WTC11 (cell line): ENCODE data around the gene GJD3. TPM values are rescaled to one million over a fixed set of nuclear protein-coding genes. Genes with fewer than 3 reads are reported as not detected.

Source experiments
- ATAC-seq: fragments of 200-7000 bp; cut with Tn5 transposase; 2 replicates; pipeline ENCODE4 v1.10.0; 2021; ENCODE audit warnings: mild to moderate bottlenecking, moderate library complexity
- CTCF ChIA-PET: fragments of 300-600 bp; sonication (Branson Sonifier 250); formaldehyde crosslinking; loops from one replicate; lab custom pipeline; 2021; ENCODE audit warnings: antibody characterized with exemption; lab: Charles Lee
- POLR2A ChIA-PET: fragments of 350-600 bp; sonication (Branson Sonifier 250); formaldehyde crosslinking; loops from one replicate; lab custom pipeline; 2021; ENCODE audit warnings: antibody characterized with exemption; lab: Charles Lee
- DNase-seq: peaks from one replicate; pipeline ENCODE4 v3.0.0; 2021; ENCODE audit warnings: low spot score
- H3K27ac Mint-ChIP-seq: 2 replicates; pipeline ENCODE4 v1.8.0; 2021; ENCODE audit warnings: mixed read lengths
- H3K27me3 Mint-ChIP-seq: 2 replicates; pipeline ENCODE4 v1.8.0; 2021; ENCODE audit warnings: low read depth, mild to moderate bottlenecking, moderate library complexity, mixed read lengths
- H3K36me3 Mint-ChIP-seq: 2 replicates; pipeline ENCODE4 v1.8.0; 2021; ENCODE audit warnings: mixed read lengths
- H3K4me1 Mint-ChIP-seq: 2 replicates; pipeline ENCODE4 v1.8.0; 2022; ENCODE audit warnings: mixed read lengths
- H3K4me3 Mint-ChIP-seq: 2 replicates; pipeline ENCODE4 v1.8.0; 2021; ENCODE audit warnings: mild to moderate bottlenecking, moderate library complexity, mixed read lengths
- H3K9me3 Mint-ChIP-seq: 2 replicates; pipeline ENCODE4 v1.8.0; 2021; ENCODE audit warnings: mixed read lengths
- ATF1 ChIP-seq: sonication (generic); formaldehyde crosslinking; IDR thresholded peaks from 2 replicates; pipeline ENCODE4 v1.8.1; 2023; ENCODE audit warnings: mild to moderate bottlenecking, moderate library complexity, missing genetic modification reagents
- E2F4 ChIP-seq: sonication (generic); formaldehyde crosslinking; IDR thresholded peaks from 2 replicates; pipeline ENCODE4 v1.8.1; 2022; ENCODE audit warnings: low read depth, mild to moderate bottlenecking, moderate library complexity, missing genetic modification reagents, borderline replicate concordance
- E2F5 ChIP-seq: sonication (generic); formaldehyde crosslinking; IDR thresholded peaks from 2 replicates; pipeline ENCODE4 v1.8.1; 2022; ENCODE audit warnings: mild to moderate bottlenecking, moderate library complexity, missing genetic modification reagents
- GABPB1 ChIP-seq: sonication (generic); formaldehyde crosslinking; IDR thresholded peaks from 2 replicates; pipeline ENCODE4 v1.8.1; 2023; ENCODE audit warnings: mild to moderate bottlenecking, missing genetic modification reagents
- MLX ChIP-seq: sonication (generic); formaldehyde crosslinking; IDR thresholded peaks from 2 replicates; pipeline ENCODE4 v1.8.1; 2023; ENCODE audit warnings: mild to moderate bottlenecking, missing genetic modification reagents, moderate library complexity
- MXD4 ChIP-seq: fragments of 250-450 bp; sonication (Bioruptor Pico); IDR thresholded peaks from 2 replicates; pipeline ENCODE4 v1.8.0; 2021; ENCODE audit warnings: mild to moderate bottlenecking, moderate library complexity, borderline replicate concordance
- MYBL2 ChIP-seq: sonication (generic); formaldehyde crosslinking; IDR thresholded peaks from 2 replicates; pipeline ENCODE4 v1.8.1; 2023; ENCODE audit warnings: mild to moderate bottlenecking, moderate library complexity, missing genetic modification reagents
- NR2C2 ChIP-seq: sonication (generic); formaldehyde crosslinking; IDR thresholded peaks from 2 replicates; pipeline ENCODE4 v1.8.0; 2022; ENCODE audit warnings: mild to moderate bottlenecking, missing genetic modification reagents
- RORB ChIP-seq: fragments of 250-450 bp; sonication (Bioruptor Pico); IDR thresholded peaks from 2 replicates; pipeline ENCODE4 v1.9.0; 2021; ENCODE audit warnings: mild to moderate bottlenecking
- TCF7 ChIP-seq: sonication (generic); formaldehyde crosslinking; IDR thresholded peaks from 2 replicates; pipeline ENCODE4 v1.8.0; 2022; ENCODE audit warnings: mild to moderate bottlenecking, low read depth, missing genetic modification reagents, moderate library complexity
- TEAD1 ChIP-seq: sonication (generic); formaldehyde crosslinking; IDR thresholded peaks from 2 replicates; pipeline ENCODE4 v1.8.0; 2022; ENCODE audit warnings: mild to moderate bottlenecking, missing genetic modification reagents
- TEAD4 ChIP-seq: sonication (generic); formaldehyde crosslinking; IDR thresholded peaks from 2 replicates; pipeline ENCODE4 v1.8.0; 2022; ENCODE audit warnings: mild to moderate bottlenecking, missing genetic modification reagents
- USF2 ChIP-seq: sonication (generic); formaldehyde crosslinking; IDR thresholded peaks from 2 replicates; pipeline ENCODE4 v1.8.1; 2023; ENCODE audit warnings: mild to moderate bottlenecking, missing genetic modification reagents, moderate library complexity
- ZNF138 ChIP-seq: sonication (generic); formaldehyde crosslinking; conservative IDR thresholded peaks from 2 replicates; pipeline ENCODE4 v1.8.1; 2022; ENCODE audit warnings: mild to moderate bottlenecking, moderate library complexity, missing genetic modification reagents
- ZNF219 ChIP-seq: sonication (generic); formaldehyde crosslinking; IDR thresholded peaks from 2 replicates; pipeline ENCODE4 v1.8.0; 2023; ENCODE audit warnings: missing genetic modification reagents, mild to moderate bottlenecking, borderline replicate concordance
- ZNF512 ChIP-seq: sonication (generic); formaldehyde crosslinking; IDR thresholded peaks from 2 replicates; pipeline ENCODE4 v1.8.1; 2022; ENCODE audit warnings: missing genetic modification reagents, borderline replicate concordance
- ZNF671 ChIP-seq: fragments of 250-450 bp; sonication (Bioruptor Pico); IDR thresholded peaks from 2 replicates; pipeline ENCODE4 v1.8.0; 2021; ENCODE audit warnings: mild to moderate bottlenecking
- total RNA-seq: library from RNA; stranded (reverse); gene quantifications from 3 replicates; pipeline ENCODE4 v1.2.3, GENCODE V29; 2021
- TF ChIP-seq, protein P1 (sequence below): fragments of 200-600 bp; IDR thresholded peaks from 2 replicates; pipeline ENCODE4 v1.8.0; 2022; ENCODE audit warnings: antibody characterized with exemption
- TF ChIP-seq, protein P2 (sequence below): sonication (generic); formaldehyde crosslinking; IDR thresholded peaks from 2 replicates; pipeline ENCODE4 v1.8.0; 2022; ENCODE audit warnings: mild to moderate bottlenecking, missing genetic modification reagents
- TF ChIP-seq, protein P3 (sequence below): sonication (generic); formaldehyde crosslinking; IDR thresholded peaks from 2 replicates; pipeline ENCODE4 v1.8.0; 2023; ENCODE audit warnings: mild to moderate bottlenecking, missing genetic modification reagents

Gene GJD3
- total RNA-seq, 1 experiment from 2014 or later: 2.3 TPM

- TF ChIP-seq MLX (no peak), GABPB1 (CRISPR knock-in tag) (no peak), RORB (CRISPR knock-in tag) (no peak), MYBL2 (CRISPR knock-in tag) (no peak), ZNF671 (CRISPR knock-in tag) (no peak)
- TF ChIP-seq, protein P1, sequence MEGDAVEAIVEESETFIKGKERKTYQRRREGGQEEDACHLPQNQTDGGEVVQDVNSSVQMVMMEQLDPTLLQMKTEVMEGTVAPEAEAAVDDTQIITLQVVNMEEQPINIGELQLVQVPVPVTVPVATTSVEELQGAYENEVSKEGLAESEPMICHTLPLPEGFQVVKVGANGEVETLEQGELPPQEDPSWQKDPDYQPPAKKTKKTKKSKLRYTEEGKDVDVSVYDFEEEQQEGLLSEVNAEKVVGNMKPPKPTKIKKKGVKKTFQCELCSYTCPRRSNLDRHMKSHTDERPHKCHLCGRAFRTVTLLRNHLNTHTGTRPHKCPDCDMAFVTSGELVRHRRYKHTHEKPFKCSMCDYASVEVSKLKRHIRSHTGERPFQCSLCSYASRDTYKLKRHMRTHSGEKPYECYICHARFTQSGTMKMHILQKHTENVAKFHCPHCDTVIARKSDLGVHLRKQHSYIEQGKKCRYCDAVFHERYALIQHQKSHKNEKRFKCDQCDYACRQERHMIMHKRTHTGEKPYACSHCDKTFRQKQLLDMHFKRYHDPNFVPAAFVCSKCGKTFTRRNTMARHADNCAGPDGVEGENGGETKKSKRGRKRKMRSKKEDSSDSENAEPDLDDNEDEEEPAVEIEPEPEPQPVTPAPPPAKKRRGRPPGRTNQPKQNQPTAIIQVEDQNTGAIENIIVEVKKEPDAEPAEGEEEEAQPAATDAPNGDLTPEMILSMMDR: no peak
- TF ChIP-seq, all 79 proteins: peak for 0
Measured at GRCh38 chr17:40346765-40347158, 17.8 kb downstream of the GJD3 start (continued).

- peak; percentile 32 for DNase-seq
- TF ChIP-seq TEAD1 (no peak), ZNF219 (CRISPR knock-in tag) (no peak), USF2 (CRISPR knock-in tag) (no peak), TEAD4 (CRISPR knock-in tag) (no peak), NR2C2 (CRISPR knock-in tag) (no peak), E2F5 (no peak), GABPB1 (CRISPR knock-in tag) (no peak), ZNF138 (no peak), TCF7 (CRISPR knock-in tag) (no peak), ATF1 (no peak), MXD4 (CRISPR knock-in tag) (no peak), ZNF512 (CRISPR knock-in tag) (no peak), E2F4 (CRISPR knock-in tag) (no peak)
- TF ChIP-seq, protein P2, sequence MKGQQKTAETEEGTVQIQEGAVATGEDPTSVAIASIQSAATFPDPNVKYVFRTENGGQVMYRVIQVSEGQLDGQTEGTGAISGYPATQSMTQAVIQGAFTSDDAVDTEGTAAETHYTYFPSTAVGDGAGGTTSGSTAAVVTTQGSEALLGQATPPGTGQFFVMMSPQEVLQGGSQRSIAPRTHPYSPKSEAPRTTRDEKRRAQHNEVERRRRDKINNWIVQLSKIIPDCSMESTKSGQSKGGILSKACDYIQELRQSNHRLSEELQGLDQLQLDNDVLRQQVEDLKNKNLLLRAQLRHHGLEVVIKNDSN (CRISPR knock-in tag): no peak
- TF ChIP-seq, protein P3, sequence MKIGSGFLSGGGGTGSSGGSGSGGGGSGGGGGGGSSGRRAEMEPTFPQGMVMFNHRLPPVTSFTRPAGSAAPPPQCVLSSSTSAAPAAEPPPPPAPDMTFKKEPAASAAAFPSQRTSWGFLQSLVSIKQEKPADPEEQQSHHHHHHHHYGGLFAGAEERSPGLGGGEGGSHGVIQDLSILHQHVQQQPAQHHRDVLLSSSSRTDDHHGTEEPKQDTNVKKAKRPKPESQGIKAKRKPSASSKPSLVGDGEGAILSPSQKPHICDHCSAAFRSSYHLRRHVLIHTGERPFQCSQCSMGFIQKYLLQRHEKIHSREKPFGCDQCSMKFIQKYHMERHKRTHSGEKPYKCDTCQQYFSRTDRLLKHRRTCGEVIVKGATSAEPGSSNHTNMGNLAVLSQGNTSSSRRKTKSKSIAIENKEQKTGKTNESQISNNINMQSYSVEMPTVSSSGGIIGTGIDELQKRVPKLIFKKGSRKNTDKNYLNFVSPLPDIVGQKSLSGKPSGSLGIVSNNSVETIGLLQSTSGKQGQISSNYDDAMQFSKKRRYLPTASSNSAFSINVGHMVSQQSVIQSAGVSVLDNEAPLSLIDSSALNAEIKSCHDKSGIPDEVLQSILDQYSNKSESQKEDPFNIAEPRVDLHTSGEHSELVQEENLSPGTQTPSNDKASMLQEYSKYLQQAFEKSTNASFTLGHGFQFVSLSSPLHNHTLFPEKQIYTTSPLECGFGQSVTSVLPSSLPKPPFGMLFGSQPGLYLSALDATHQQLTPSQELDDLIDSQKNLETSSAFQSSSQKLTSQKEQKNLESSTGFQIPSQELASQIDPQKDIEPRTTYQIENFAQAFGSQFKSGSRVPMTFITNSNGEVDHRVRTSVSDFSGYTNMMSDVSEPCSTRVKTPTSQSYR: no peak
Measured at GRCh38 chr17:40345994-40346764, 18.4 kb downstream of the GJD3 start.

More at GRCh38 chr17:40345994-40346764, 18.4 kb downstream of the GJD3 start:
- Mint-ChIP-seq H3K36me3 (peaks cover 6% of the 10 kb centered on the region; the same call in 1 of the 2 replicates), H3K4me3 (peak overlapping the region; percentile 76), H3K4me1 (peaks cover 72% of the 10 kb centered on the region), H3K9me3 (no peaks in the 10 kb centered on the region), H3K27me3 (peaks cover 54% of the 10 kb centered on the region), H3K27ac (peak overlapping the region; percentile 31)
- ATAC-seq: no peak
- CTCF ChIA-PET: interaction anchor here (0.9 to 5.0 kb wide), 16 partner anchors 9 to 269 kb away, joined by 3 to 56 read pairs (median 7); partner anchors contain the start of genes RARA and WIPF2
- POLR2A ChIA-PET: interaction anchor here (1.0 to 2.7 kb wide), 6 partner anchors 9 to 127 kb away, joined by 3 to 10 read pairs (median 8); partner anchors contain the start of gene RARA
